Measurements from ENCODE around the gene TNNC2. TPM values are rescaled to one million over a fixed set of nuclear protein-coding genes. Genes with fewer than 3 reads are reported as not detected.

TNNC2 gene
- total and polyA plus RNA-seq, 2 of the 8 experiments (the other 6 are each of a cell fraction or from before 2014, with no cell fraction given) = 5.7 to 7.6 TPM

- Histone ChIP-seq H3K4ac (replicated peaks; ENCODE audit: insufficient read length, low read depth, low read length) (no peak overlapping the region), H3K9me3 (ENCODE audit: insufficient read depth in 2 of 2, low read depth in 1 of 2, low read length in 1 of 2) (no peaks in the 10 kb centered on the region), H3K4me3 (ENCODE audit: extremely low read depth in 1 of 4, insufficient read depth in 2 of 4, low read depth in 3 of 4, low read length in 4 of 4) (no peak overlapping the region), H2BK20ac (ENCODE audit: low read length) (no peak overlapping the region), H2AFZ (ENCODE audit: low read length) (no peak overlapping the region), H3K79me2 (ENCODE audit: control insufficient read depth in 1 of 2, insufficient read depth in 2 of 2, low read length in 2 of 2) (peaks cover 0 to 11% of the 10 kb centered on the region in 2 experiments; a peak in 1 of 4 replicates), H2BK15ac (ENCODE audit: low read length) (no peak overlapping the region), H3K14ac (ENCODE audit: insufficient read length) (no peak overlapping the region), H3K18ac (ENCODE audit: extremely low read depth, low read length) (no peak overlapping the region), H3K79me1 (ENCODE audit: low read depth, low read length) (peaks cover 9% of the 10 kb centered on the region), H3K23me2 (ENCODE audit: low read depth, low read length) (peaks cover 8% of the 10 kb centered on the region; the same call in 1 of the 2 replicates), H3K27ac (ENCODE audit: low read depth, low read length) (no peak overlapping the region), H3K36me3 (ENCODE audit: control insufficient read depth in 2 of 4, insufficient read depth in 4 of 4, low read length in 3 of 4) (peaks cover 0 to 6% (median 3%) of the 10 kb centered on the region in 4 experiments; a peak in 2 of 8 replicates), H3K4me2 (ENCODE audit: insufficient read depth in 1 of 2, low read depth in 2 of 2, low read length in 2 of 2) (no peak overlapping the region), H4K91ac (replicated peaks; ENCODE audit: insufficient read length, low read length) (peak overlapping the region; percentile 13), H3K4me1 (replicated peaks in 1 of 4; ENCODE audit: control insufficient read depth in 3 of 4, insufficient read depth in 4 of 4, low read length in 3 of 4) (peaks cover 0 to 17% (median 8%) of the 10 kb centered on the region in 4 experiments; a peak in 6 of 7 replicates), H2BK12ac (ENCODE audit: low read depth, low read length) (no peak overlapping the region), H3K9ac (replicated peaks in 1 of 4; ENCODE audit: extremely low read depth in 1 of 4, low read depth in 3 of 4, low read length in 3 of 4) (no peak overlapping the region), H2BK120ac (replicated peaks; ENCODE audit: low read depth, low read length) (no peak overlapping the region), H2BK5ac (ENCODE audit: low read depth, low read length) (no peak overlapping the region), H4K20me1 (replicated peaks in 1 of 2; ENCODE audit: control insufficient read depth in 1 of 2, insufficient read depth in 2 of 2, low read length in 2 of 2) (peaks cover 0 to 4% of the 10 kb centered on the region in 2 experiments), H4K5ac (ENCODE audit: insufficient read length, low read depth, low read length) (no peak overlapping the region), H3K27me3 (replicated peaks in 1 of 4; ENCODE audit: control insufficient read depth in 3 of 4, extremely low read depth in 1 of 4, insufficient read depth in 3 of 4, low read length in 3 of 4) (no peaks in the 10 kb centered on the region), H4K8ac (ENCODE audit: extremely low read depth, insufficient read depth, low read length) (no peak overlapping the region), H3K56ac (replicated peaks; ENCODE audit: insufficient read length, low read depth, low read length) (no peak overlapping the region), H2AK5ac (ENCODE audit: low read depth, low read length) (no peak overlapping the region), H3K23ac (ENCODE audit: insufficient read length) (no peak overlapping the region)
- no peak for FAIRE-seq
- ChIA-PET POLR2A (ENCODE audit: partially characterized antibody) (interaction anchor here (4.0 to 13.8 kb wide), 4 partner anchors 12 to 20 kb away, joined by 36 to 178 read pairs (median 54); partner anchors contain the start of genes ACOT8, UBE2C and ZSWIM3), CTCF (ENCODE audit: partially characterized antibody) (interaction anchor here (0.8 to 1.9 kb wide), 2 partner anchors 9 to 14 kb away, joined by 3 to 4 read pairs; no protein-coding TSS in a partner anchor)
- WGBS, 2 experiments (ENCODE audit: extremely low coverage in 1 of 2, insufficient coverage in 1 of 2, insufficient read length in 1 of 2, insufficient replicate concordance in 2 of 2, low coverage in 1 of 2, low lambda C conversion rate in 2 of 2, missing lambda C conversion rate in 1 of 2) = 97% methylated on average over 5 of the region's 5 CpGs; no CpG with 5 or more reads in 1 of the 2 experiments
- no peak for DNase-seq (ENCODE audit: low read depth in 1 of 2, low spot score in 2 of 2)
- TF ChIP-seq SAP30 (IDR thresholded peaks at IDR 0.05; ENCODE audit: insufficient read depth, insufficient replicate concordance, low read length) (no peak), EP300 (IDR thresholded peaks at IDR 0.05; ENCODE audit: borderline replicate concordance in 1 of 2, low read depth in 2 of 2, low read length in 2 of 2) (no peak), SRF (IDR thresholded peaks at IDR 0.05; ENCODE audit: low read depth, low read length) (no peak), TBP (IDR thresholded peaks at IDR 0.05; ENCODE audit: low read depth, low read length) (no peak)
These were observed 8.7 kb upstream of the TNNC2 start for GRCh38 chr20:45835825-45836224.

All from H1 (cell line).